ENCODE measurements around the gene S100A11.

The S100A11 gene

GRCh38 chr1:152000964-152001630 is 35.7 kb downstream of the S100A11 start:
- DNase-seq, result no peak

GRCh38 chr1:151998611-151999362 is 38.0 kb downstream of the S100A11 start:
- no peak for DNase-seq

- DNase-seq, result no peak
Observed at GRCh38 chr1:151997284-151997570, 39.6 kb downstream of the S100A11 start.

GRCh38 chr1:151995774-151996173 is 41.0 kb downstream of the S100A11 start:
- no peak for DNase-seq

GRCh38 chr1:151994956-151995355 is 41.8 kb downstream of the S100A11 start:
- no peak for DNase-seq

GRCh38 chr1:151993734-151994496 is 42.9 kb downstream of the S100A11 start, which contains the start of gene S100A10:
TSS of gene S100A10 (minus strand) at chr1:151993859. CDS start at chr1:151986230, 7,629 bp downstream.
- DNase-seq, result peak; percentile 51

GRCh38 chr1:151993084-151993733 is 43.6 kb downstream of the S100A11 start:
- DNase-seq, result no peak

GRCh38 chr1:151992303-151993083 is 44.3 kb downstream of the S100A11 start:
- peak; percentile 59 for DNase-seq

- no peak for DNase-seq
Observed at GRCh38 chr1:151991663-151992302, 45.0 kb downstream of the S100A11 start.

- peak; percentile 27 for DNase-seq
Observed at GRCh38 chr1:151990856-151991198, 46.0 kb downstream of the S100A11 start.

- DNase-seq, result no peak
Observed at GRCh38 chr1:151990058-151990855, 46.5 kb downstream of the S100A11 start.

- no peak for DNase-seq
Observed at GRCh38 chr1:151989211-151989862, 47.5 kb downstream of the S100A11 start.

- DNase-seq, result no peak
Observed at GRCh38 chr1:151988405-151988923, 48.3 kb downstream of the S100A11 start.

- no peak for DNase-seq
Observed at GRCh38 chr1:151986501-151987190, 50.2 kb downstream of the S100A11 start.

GRCh38 chr1:151985768-151986167 is 51.0 kb downstream of the S100A11 start:
- DNase-seq, result no peak

- DNase-seq, result no peak
Observed at GRCh38 chr1:151985270-151985669, 51.5 kb downstream of the S100A11 start.

GRCh38 chr1:151984313-151984956 is 52.4 kb downstream of the S100A11 start:
- no peak for DNase-seq

Measured in DMS153 (cell line).